ENCODE measurements around the gene MCEMP1. TPM values are rescaled to one million over a fixed set of nuclear protein-coding genes. Genes with fewer than 3 reads are reported as not detected.
"Not testable (repeated sequence)": the region's sequence is repeated elsewhere in the genome, so short reads cannot be mapped to it uniquely, and the experiment has no call there.

The MCEMP1 gene
- total RNA-seq, 2 donors from 2014 or later, result not detected

- DNase-seq (no peak), ATAC-seq (no peak)
- Histone ChIP-seq H3K36me3 (replicated peaks in 1 of 2; ENCODE audit: insufficient read depth in 1 of 2, low read depth in 2 of 2) (peaks cover 0 to 2% of the 10 kb centered on the region in 2 donors), H3K4me3 (no peak overlapping the region), H3K9me3 (no peaks in the 10 kb centered on the region), H3K27me3 (no peaks in the 10 kb centered on the region), H3K27ac (no peak overlapping the region), H3K4me1 (peaks cover 29% of the 10 kb centered on the region)
- WGBS, 2 donors, result 93 to 95% methylated on average over 9 to 10 of the region's 11 CpGs
- no peak for TF ChIP-seq POLR2A (IDR thresholded peaks at IDR 0.05)
- TF ChIP-seq, protein P1, sequence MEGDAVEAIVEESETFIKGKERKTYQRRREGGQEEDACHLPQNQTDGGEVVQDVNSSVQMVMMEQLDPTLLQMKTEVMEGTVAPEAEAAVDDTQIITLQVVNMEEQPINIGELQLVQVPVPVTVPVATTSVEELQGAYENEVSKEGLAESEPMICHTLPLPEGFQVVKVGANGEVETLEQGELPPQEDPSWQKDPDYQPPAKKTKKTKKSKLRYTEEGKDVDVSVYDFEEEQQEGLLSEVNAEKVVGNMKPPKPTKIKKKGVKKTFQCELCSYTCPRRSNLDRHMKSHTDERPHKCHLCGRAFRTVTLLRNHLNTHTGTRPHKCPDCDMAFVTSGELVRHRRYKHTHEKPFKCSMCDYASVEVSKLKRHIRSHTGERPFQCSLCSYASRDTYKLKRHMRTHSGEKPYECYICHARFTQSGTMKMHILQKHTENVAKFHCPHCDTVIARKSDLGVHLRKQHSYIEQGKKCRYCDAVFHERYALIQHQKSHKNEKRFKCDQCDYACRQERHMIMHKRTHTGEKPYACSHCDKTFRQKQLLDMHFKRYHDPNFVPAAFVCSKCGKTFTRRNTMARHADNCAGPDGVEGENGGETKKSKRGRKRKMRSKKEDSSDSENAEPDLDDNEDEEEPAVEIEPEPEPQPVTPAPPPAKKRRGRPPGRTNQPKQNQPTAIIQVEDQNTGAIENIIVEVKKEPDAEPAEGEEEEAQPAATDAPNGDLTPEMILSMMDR (IDR thresholded peaks at IDR 0.05), result no peak
- intact Hi-C loops (cut with DNase I), result no loop called here
Observed at GRCh38 chr19:7640803-7641202, 36.1 kb upstream of the MCEMP1 start.

DNA sequence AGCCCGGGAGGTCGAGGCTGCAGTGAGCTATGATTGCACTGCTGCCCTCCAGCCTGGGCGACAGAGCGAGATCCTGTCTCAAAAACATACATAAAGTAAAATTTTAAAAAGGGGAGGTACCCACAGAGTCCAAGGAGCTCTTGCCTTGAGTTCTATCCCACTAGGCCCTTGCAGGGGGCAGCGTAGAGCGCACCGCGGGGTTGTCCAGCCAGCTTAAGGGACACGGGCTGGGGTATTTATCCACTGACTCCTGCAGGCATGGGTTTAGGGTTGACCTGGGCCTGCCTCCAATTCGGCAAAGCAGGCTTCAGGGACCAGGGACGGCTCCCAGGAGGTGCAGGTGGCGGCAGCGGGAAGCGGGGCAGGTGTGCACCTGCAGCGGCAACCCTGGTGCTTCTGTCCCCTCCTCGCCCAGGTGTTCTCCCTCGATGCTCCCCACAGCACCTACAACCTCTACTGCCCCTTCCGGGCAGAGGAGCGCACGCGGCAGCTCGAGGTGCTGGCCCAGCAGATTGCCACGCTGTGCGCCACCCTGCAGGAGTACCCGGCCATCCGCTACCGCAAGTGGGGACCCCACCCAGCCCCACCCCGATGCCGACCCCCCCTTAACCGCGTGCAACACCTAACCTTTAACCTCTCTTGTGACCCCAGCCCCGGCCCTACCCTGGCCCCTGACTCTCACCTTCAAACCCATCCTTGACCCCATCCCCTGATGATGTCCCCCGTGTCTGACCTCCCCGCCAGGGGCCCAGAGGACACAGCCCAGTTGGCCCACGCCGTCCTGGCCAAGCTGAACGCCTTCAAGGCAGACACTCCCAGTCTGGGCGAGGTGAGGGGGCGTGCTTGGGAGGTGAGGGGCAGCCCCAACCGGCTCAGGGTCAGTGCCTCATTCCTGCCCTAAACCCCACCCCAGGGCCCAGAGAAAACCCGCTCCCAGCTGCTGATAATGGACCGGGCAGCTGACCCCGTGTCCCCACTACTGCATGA is 35.3 kb upstream of the MCEMP1 start:
- WGBS, 2 donors, result 83 to 91% methylated on average over 11 to 39 of the region's 43 CpGs
- no peaks in the 10 kb centered on the region for H3K27me3 ChIP-seq
- ATAC-seq, result no peak

GRCh38 chr19:7642295-7643030 is 34.4 kb upstream of the MCEMP1 start:
- no peak for ATAC-seq
- intact Hi-C loops (cut with DNase I), result no loop called here
- H3K27ac ChIP-seq, result no peak overlapping the region
- peaks cover 0 to 2% of the 10 kb centered on the region in 2 donors for H3K36me3 ChIP-seq (replicated peaks in 1 of 2; ENCODE audit: insufficient read depth in 1 of 2, low read depth in 2 of 2)
- DNase-seq, result peak in 1 of 4 donors; percentile 11
- H3K4me1 ChIP-seq, result peaks cover 18% of the 10 kb centered on the region
- H3K27me3 ChIP-seq, result no peaks in the 10 kb centered on the region
- WGBS, 2 donors, result 81 to 93% methylated on average over 17 to 19 of the region's 27 CpGs
- H3K9me3 ChIP-seq, result no peaks in the 10 kb centered on the region
- no peak overlapping the region for H3K4me3 ChIP-seq
- TF ChIP-seq, protein P1 (IDR thresholded peaks at IDR 0.05), result no peak
- TF ChIP-seq POLR2A (IDR thresholded peaks at IDR 0.05), result no peak

More for the DNA sequence above, 35.3 kb upstream of the MCEMP1 start:
- Histone ChIP-seq H3K4me3 (no peak overlapping the region), H3K4me1 (peaks cover 22% of the 10 kb centered on the region), H3K9me3 (no peaks in the 10 kb centered on the region), H3K36me3 (replicated peaks in 1 of 2; ENCODE audit: insufficient read depth in 1 of 2, low read depth in 2 of 2) (peaks cover 0 to 2% of the 10 kb centered on the region in 2 donors), H3K27ac (no peak overlapping the region)
- intact Hi-C loops (cut with DNase I), result no loop called here
- DNase-seq, result no peak
- no peak for TF ChIP-seq POLR2A (IDR thresholded peaks at IDR 0.05)
- TF ChIP-seq, protein P1 (IDR thresholded peaks at IDR 0.05), result no peak

DNA sequence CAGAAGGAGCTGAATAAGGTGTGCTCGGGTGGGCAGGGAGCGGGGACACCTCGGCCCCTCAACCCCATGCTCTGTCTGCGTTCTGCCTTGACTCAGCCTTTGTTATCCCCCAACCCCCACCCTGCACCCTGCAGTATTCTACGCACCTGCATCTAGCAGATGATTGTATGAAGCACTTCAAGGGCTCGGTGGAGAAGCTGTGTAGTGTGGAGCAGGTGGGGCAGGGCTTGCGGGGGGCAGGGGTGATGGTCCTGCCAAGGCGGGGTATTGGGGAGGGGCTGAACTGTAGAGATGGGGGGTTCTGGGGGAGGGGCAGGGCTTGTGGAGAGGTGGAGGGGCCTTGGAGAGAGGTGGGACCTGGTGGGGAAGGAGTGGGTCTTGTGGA is 33.9 kb upstream of the MCEMP1 start:
- Histone ChIP-seq H3K27me3 (no peaks in the 10 kb centered on the region), H3K27ac (no peak overlapping the region), H3K4me1 (peaks cover 13% of the 10 kb centered on the region), H3K9me3 (no peaks in the 10 kb centered on the region), H3K36me3 (replicated peaks in 1 of 2; ENCODE audit: insufficient read depth in 1 of 2, low read depth in 2 of 2) (peaks cover 0 to 2% of the 10 kb centered on the region in 2 donors), H3K4me3 (no peak overlapping the region)
- intact Hi-C loops (cut with DNase I), result no loop called here
- DNase-seq (no peak), ATAC-seq (no peak)
- TF ChIP-seq, protein P1 (IDR thresholded peaks at IDR 0.05), result no peak
- no peak for TF ChIP-seq POLR2A (IDR thresholded peaks at IDR 0.05)
- WGBS, 2 donors, result 90 to 94% methylated on average over 7 to 8 of the region's 8 CpGs

DNA sequence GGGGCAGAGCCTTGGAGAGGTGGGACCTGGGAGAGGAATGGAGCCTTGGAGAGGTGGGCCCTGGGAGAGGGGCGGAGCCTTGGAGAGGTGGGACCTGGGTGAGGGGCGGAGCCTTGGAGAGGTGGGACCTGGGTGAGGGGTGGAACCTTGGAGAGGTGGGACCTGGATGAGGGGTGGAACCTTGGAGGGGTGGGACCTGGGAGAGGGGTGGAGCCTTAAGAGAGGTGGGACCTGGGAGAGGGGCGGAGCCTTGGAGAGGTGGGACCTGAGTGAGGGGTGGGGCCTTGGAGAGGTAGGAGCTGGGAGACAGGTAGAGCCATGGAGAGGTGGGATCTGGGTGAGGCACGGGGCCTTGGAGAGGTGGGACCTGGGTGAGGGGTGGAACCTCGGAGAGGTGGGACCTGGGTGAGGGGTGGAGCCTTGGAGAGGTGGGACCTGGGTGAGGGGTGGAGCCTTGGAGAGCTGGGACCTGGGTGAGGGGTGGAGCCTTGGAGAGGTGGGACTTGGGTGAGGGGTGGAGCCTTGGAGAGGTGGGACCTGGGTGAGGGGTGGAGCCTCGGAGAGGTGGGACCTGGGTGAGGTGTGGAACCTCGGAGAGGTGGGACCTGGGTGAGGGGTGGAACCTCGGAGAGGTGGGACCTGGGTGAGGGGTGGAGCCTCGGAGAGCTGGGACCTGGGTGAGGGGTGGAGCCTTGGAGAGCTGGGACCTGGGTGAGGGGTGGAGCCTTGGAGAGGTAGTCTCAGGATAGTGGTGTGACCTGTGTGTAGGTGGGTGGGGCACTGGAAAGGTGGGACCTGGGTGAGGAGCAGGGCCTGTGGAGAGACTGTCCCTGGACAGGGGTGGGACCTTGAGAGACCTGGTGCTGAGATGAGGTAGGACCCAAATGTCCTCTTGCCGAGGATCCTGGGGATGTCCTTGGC is 33.0 kb upstream of the MCEMP1 start:
- 54 to 70% methylated on average over 9 to 10 of the region's 10 CpGs for WGBS, 2 donors
- H3K27me3 ChIP-seq; H3K27ac ChIP-seq; H3K36me3 ChIP-seq (replicated peaks in 1 of 2; ENCODE audit: insufficient read depth in 1 of 2, low read depth in 2 of 2); H3K4me1 ChIP-seq; ATAC-seq; intact Hi-C loops (cut with DNase I); H3K4me3 ChIP-seq; H3K9me3 ChIP-seq: not testable (repeated sequence)
- DNase-seq, result peak; percentile 30 to 49 (median 41)
